ENCODE measurements around the gene SUGCT. TPM values are rescaled to one million over a fixed set of nuclear protein-coding genes. Genes with fewer than 3 reads are reported as not detected.

Gene SUGCT
- total and polyA plus RNA-seq, 9 of the 15 experiments (the other 6 are each of a cell fraction or from before 2014, with no cell fraction given) = 0.58 to 2.5 (median 1.4) TPM

- H3K4me3 ChIP-seq = no peak overlapping the region
- ChIA-PET POLR2A (no interaction called here), CTCF (ENCODE audit: low intra/inter-chr PET ratio) (no interaction called here)
- no peaks in the 10 kb centered on the region for H3K9me3 ChIP-seq (replicated peaks; ENCODE audit: control insufficient read depth, insufficient read depth, low read depth, low read length)
- H3K4me2 ChIP-seq (ENCODE audit: insufficient read depth, low read length) = no peak overlapping the region
- H3K36me3 ChIP-seq (ENCODE audit: control insufficient read depth, insufficient read depth, low read length) = no peaks in the 10 kb centered on the region
- no peak for FAIRE-seq
- H3K9me1 ChIP-seq (ENCODE audit: control insufficient read depth, insufficient read depth, low read length) = no peaks in the 10 kb centered on the region
- intact Hi-C loops (cut with micrococcal nuclease) (no loop called here), in situ Hi-C loops (cut with MboI) (no loop called here)
- H3K27ac ChIP-seq (ENCODE audit: extremely low read depth, low read depth, low read length) = no peak overlapping the region
- peaks cover 0 to 8% of the 10 kb centered on the region in 2 experiments; a peak in 3 of 5 replicates for H3K4me1 ChIP-seq (replicated peaks in 1 of 2; ENCODE audit: control insufficient read depth in 2 of 2, insufficient read depth in 2 of 2, low read length in 2 of 2)
- no peaks in the 10 kb centered on the region for H3K27me3 ChIP-seq (ENCODE audit: control insufficient read depth in 2 of 2, insufficient read depth in 2 of 2, low read length in 2 of 2)
- no peak for DNase-seq (ENCODE audit: extremely low read depth in 1 of 4, low spot score in 3 of 4)
- ATAC-seq = no peak
- 0% methylated on average over 1 of the region's 1 CpG for WGBS (ENCODE audit: insufficient coverage, low coverage, missing lambda C conversion rate)
- BruUV-seq (replicated peaks) = no TSS peak
- no peaks in the 10 kb centered on the region for H3K79me2 ChIP-seq (ENCODE audit: control insufficient read depth, insufficient read depth, low read length)
- no peak overlapping the region for H3K9ac ChIP-seq (ENCODE audit: insufficient read depth in 1 of 2, low read depth in 2 of 2, low read length in 2 of 2)
- TF ChIP-seq RAD21 (CRISPR knock-in tag; conservative IDR thresholded peaks at IDR 0.05 in 1 of 2, IDR thresholded peaks at IDR 0.05 in 1 of 2) (no peak), CREM (IDR thresholded peaks at IDR 0.05; ENCODE audit: low read depth) (no peak), RBFOX2 (IDR thresholded peaks at IDR 0.05; ENCODE audit: low read depth, low read length) (no peak), GABPB1 (CRISPR knock-in tag; IDR thresholded peaks at IDR 0.05) (no peak), KHSRP (IDR thresholded peaks at IDR 0.05) (no peak), CCAR2 (IDR thresholded peaks at IDR 0.05; ENCODE audit: low read depth, low read length) (no peak), SMARCB1 (IDR thresholded peaks at IDR 0.05; ENCODE audit: insufficient read length, low read depth) (no peak), ZNF217 (CRISPR knock-in tag; IDR thresholded peaks at IDR 0.05) (no peak), FOXK1 (CRISPR knock-in tag; IDR thresholded peaks at IDR 0.05; ENCODE audit: borderline replicate concordance) (no peak), ZZZ3 (IDR thresholded peaks at IDR 0.05) (no peak), CBX3 (IDR thresholded peaks at IDR 0.05; ENCODE audit: borderline replicate concordance in 1 of 2, low read length in 2 of 2) (no peak)
- H2AFZ ChIP-seq (ENCODE audit: low read depth, low read length) = no peak overlapping the region
- no peaks in the 10 kb centered on the region for H4K20me1 ChIP-seq (replicated peaks; ENCODE audit: control insufficient read depth, insufficient read depth, low read length)
Measured at GRCh38 chr7:40619647-40620046, 484.8 kb downstream of the SUGCT start.

Data from K562 (cell line).